Mesendoderm (in vitro differentiated cells): ENCODE measurements around the gene CRELD2.

Experiments
- DNase-seq: peaks from one replicate; pipeline ENCODE4 v3.0.0; 2013
- H2AK5ac ChIP-seq: 2 replicates; pipeline ENCODE4 v1.6.1; 2013; ENCODE audit warnings: low read length, inconsistent platforms
- H2BK120ac ChIP-seq: 2 replicates; pipeline ENCODE4 v1.6.1; 2013; ENCODE audit warnings: low read depth, mild to moderate bottlenecking, low read length, moderate library complexity, mixed read lengths
- H2BK15ac ChIP-seq: replicated peaks from 2 replicates; pipeline ENCODE4 v1.6.1; 2013; ENCODE audit warnings: low read depth, mild to moderate bottlenecking, moderate library complexity
- H2BK5ac ChIP-seq: 2 replicates; pipeline ENCODE4 v1.6.1; 2013; ENCODE audit warnings: low read length, inconsistent platforms
- H3K18ac ChIP-seq: 2 replicates; pipeline ENCODE4 v1.6.1; 2013; ENCODE audit warnings: mild to moderate bottlenecking, low read length, mixed read lengths
- H3K23ac ChIP-seq: one replicate; pipeline ENCODE4 v1.6.1; 2013; ENCODE audit warnings: low read length
- H3K27ac ChIP-seq: 2 replicates; pipeline ENCODE4 v1.5.1; 2013; ENCODE audit warnings: low read depth, mild to moderate bottlenecking, inconsistent platforms, low read length, moderate library complexity
- H3K27me3 ChIP-seq: 2 replicates; pipeline ENCODE4 v1.6.1; 2013; ENCODE audit warnings: low read length, control low read depth, mild to moderate bottlenecking, inconsistent platforms; ENCODE audit not compliant: insufficient read depth, poor library complexity
- H3K36me3 ChIP-seq: 2 replicates; pipeline ENCODE4 v1.6.1; 2013; ENCODE audit warnings: low read length, inconsistent platforms; ENCODE audit not compliant: control insufficient read depth, insufficient read depth
- H3K4ac ChIP-seq: one replicate; pipeline ENCODE4 v1.6.1; 2013; ENCODE audit warnings: low read depth, mild to moderate bottlenecking, low read length, moderate library complexity
- H3K4me1 ChIP-seq: 2 replicates; pipeline ENCODE4 v1.6.1; 2013; ENCODE audit warnings: low read depth, low read length, inconsistent platforms; ENCODE audit not compliant: control insufficient read depth
- H3K4me2 ChIP-seq: 2 replicates; pipeline ENCODE4 v1.6.1; 2013; ENCODE audit warnings: low read length
- H3K4me3 ChIP-seq: 2 replicates; pipeline ENCODE4 v1.5.1; 2013; ENCODE audit warnings: mild to moderate bottlenecking, low read length
- H3K56ac ChIP-seq: one replicate; pipeline ENCODE4 v1.6.1; 2013; ENCODE audit warnings: low read length
- H3K79me1 ChIP-seq: 2 replicates; pipeline ENCODE4 v1.6.1; 2013; ENCODE audit warnings: low read length, inconsistent platforms
- H3K79me2 ChIP-seq: 2 replicates; pipeline ENCODE4 v1.6.1; 2013; ENCODE audit warnings: mild to moderate bottlenecking, low read length; ENCODE audit not compliant: control insufficient read depth, insufficient read depth
- H3K9ac ChIP-seq: 2 replicates; pipeline ENCODE4 v1.6.1; 2013; ENCODE audit warnings: low read length, inconsistent platforms
- H4K5ac ChIP-seq: one replicate; pipeline ENCODE4 v1.6.1; 2013; ENCODE audit warnings: low read length
- H4K8ac ChIP-seq: one replicate; pipeline ENCODE4 v1.6.1; 2013; ENCODE audit warnings: low read depth, mild to moderate bottlenecking, control low read depth, low read length, moderate library complexity
- WGBS: extraction: QIAGEN DNeasy Blood & Tissue Kit; methylation state at CpG from one replicate; pipeline ENCODE4 v1.1.7; 2013; ENCODE audit warnings: low lambda C conversion rate, missing lambda C conversion rate; ENCODE audit not compliant: insufficient coverage; ENCODE audit errors: extremely low coverage; 5-methylcytosine and 5-hydroxymethylcytosine counted together

CRELD2 gene

DNA sequence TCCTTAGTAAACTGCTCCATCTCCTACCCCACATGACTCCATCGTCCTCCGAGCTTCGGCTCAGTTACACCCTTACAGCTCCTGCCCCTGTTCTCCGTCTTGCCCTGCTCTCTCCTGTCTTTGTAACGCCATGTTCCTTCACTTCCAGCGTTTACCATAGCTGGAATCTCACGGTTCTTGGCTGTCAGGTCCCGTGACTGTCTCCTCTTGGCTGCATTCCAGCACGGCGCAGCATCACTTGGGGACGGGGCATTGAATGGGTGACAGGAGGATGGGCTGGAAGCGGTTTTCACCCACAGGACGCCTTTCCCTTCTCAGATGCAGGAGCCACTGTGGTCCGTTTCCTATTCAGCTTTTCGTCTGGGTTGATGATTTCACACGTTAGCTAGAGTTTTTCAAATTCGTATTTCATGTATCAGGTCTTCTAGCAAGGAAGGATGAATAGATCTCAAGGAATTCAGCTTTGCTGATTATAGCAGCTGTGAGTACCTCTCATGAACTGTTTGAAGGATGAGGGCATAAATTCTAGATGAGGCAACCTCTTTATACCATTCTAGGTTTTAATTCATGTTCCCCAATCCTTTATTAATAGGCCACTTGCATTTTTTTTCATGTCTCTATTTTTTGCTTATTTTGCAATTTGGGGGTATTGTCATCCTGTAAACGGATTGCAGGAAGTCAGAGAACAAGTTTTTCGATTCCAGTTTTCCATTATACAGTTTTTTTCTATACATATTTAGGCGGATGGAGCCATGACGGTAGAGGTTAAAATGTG, 35.7 kb upstream of the CRELD2 start:
- no peak overlapping the region for H3K4me3 ChIP-seq
- H3K4me2 ChIP-seq = no peak overlapping the region
- H3K4ac ChIP-seq = no peak overlapping the region
- WGBS = no CpG with 5 or more reads among the region's 21 CpGs
- no peak overlapping the region for H3K56ac ChIP-seq
- no peak overlapping the region for H3K27ac ChIP-seq
- no peak overlapping the region for H2AK5ac ChIP-seq
- no peak overlapping the region for H4K5ac ChIP-seq
- H2BK5ac ChIP-seq = no peak overlapping the region
- no peak for DNase-seq
- H2BK15ac ChIP-seq = no peak overlapping the region
- H3K9ac ChIP-seq = no peak overlapping the region
- H3K79me1 ChIP-seq = peaks cover 16% of the 10 kb centered on the region
- peak overlapping the region; percentile 80 for H3K23ac ChIP-seq
- H3K27me3 ChIP-seq = no peaks in the 10 kb centered on the region
- H3K18ac ChIP-seq = no peak overlapping the region
- no peak overlapping the region for H2BK120ac ChIP-seq
- peaks cover 8% of the 10 kb centered on the region for H3K36me3 ChIP-seq
- H3K79me2 ChIP-seq = peaks cover 6% of the 10 kb centered on the region
- H3K4me1 ChIP-seq = no peaks in the 10 kb centered on the region
- H4K8ac ChIP-seq = no peak overlapping the region

DNA sequence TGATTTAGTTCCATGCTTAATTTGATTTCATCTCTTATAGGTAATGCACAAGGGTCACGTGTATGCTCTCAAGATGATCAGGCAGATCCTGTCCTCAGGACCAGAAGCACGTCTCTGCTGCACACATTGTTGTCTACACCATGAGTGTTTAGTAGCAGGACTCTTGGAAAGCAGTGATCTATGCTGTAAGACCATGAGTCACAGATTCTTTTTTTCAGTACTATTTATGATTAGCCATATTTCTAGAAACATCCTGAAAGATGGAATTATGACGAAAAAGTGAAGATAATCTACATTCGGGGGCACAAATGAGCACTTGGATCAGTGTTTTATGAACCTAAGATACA, 35.2 kb upstream of the CRELD2 start:
- H3K36me3 ChIP-seq = peaks cover 8% of the 10 kb centered on the region

DNA sequence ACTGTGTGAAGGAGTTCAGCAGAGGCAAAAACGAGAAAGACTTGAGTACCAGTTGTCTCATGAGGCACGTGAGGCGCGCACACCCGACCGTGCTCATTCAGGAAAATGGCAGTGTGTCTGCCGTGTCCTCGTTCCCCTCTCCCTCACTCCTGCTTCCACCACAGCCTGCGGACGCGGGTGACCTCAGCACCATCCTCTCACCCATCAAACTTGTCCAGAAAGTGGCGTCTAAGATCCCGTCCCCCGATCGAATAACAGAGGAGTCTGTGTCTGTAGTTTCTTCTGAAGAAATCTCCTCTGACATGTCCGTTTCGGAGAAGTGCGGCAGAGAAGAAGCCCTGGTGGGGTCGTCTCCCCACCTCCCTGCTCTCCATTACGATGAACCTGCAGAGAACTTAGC, 34.4 kb upstream of the CRELD2 start:
- Histone ChIP-seq H3K56ac (no peak overlapping the region), H3K79me2 (peaks cover 6% of the 10 kb centered on the region), H2AK5ac (no peak overlapping the region), H3K18ac (no peak overlapping the region), H3K27ac (no peak overlapping the region), H3K4me2 (no peak overlapping the region), H4K8ac (no peak overlapping the region), H3K23ac (no peak overlapping the region), H3K4me1 (no peaks in the 10 kb centered on the region), H3K79me1 (peaks cover 17% of the 10 kb centered on the region), H3K36me3 (peaks cover 8% of the 10 kb centered on the region), H4K5ac (no peak overlapping the region), H2BK120ac (no peak overlapping the region), H3K27me3 (no peaks in the 10 kb centered on the region), H3K4ac (no peak overlapping the region), H3K4me3 (no peak overlapping the region), H2BK5ac (no peak overlapping the region), H3K9ac (no peak overlapping the region), H2BK15ac (no peak overlapping the region)
- no CpG with 5 or more reads among the region's 20 CpGs for WGBS
- DNase-seq = no peak

More for the DNA sequence above, 35.2 kb upstream of the CRELD2 start:
- Histone ChIP-seq H3K23ac (no peak overlapping the region), H2BK120ac (no peak overlapping the region), H3K18ac (no peak overlapping the region), H3K79me1 (peaks cover 16% of the 10 kb centered on the region), H3K56ac (no peak overlapping the region), H3K4ac (no peak overlapping the region), H3K27me3 (no peaks in the 10 kb centered on the region), H3K9ac (no peak overlapping the region), H2AK5ac (no peak overlapping the region), H4K8ac (no peak overlapping the region), H4K5ac (no peak overlapping the region), H3K27ac (no peak overlapping the region), H3K4me3 (no peak overlapping the region), H3K4me1 (no peaks in the 10 kb centered on the region), H2BK5ac (no peak overlapping the region), H3K79me2 (peaks cover 6% of the 10 kb centered on the region), H2BK15ac (no peak overlapping the region), H3K4me2 (no peak overlapping the region)
- no peak for DNase-seq
- no CpG with 5 or more reads among the region's 4 CpGs for WGBS

DNA sequence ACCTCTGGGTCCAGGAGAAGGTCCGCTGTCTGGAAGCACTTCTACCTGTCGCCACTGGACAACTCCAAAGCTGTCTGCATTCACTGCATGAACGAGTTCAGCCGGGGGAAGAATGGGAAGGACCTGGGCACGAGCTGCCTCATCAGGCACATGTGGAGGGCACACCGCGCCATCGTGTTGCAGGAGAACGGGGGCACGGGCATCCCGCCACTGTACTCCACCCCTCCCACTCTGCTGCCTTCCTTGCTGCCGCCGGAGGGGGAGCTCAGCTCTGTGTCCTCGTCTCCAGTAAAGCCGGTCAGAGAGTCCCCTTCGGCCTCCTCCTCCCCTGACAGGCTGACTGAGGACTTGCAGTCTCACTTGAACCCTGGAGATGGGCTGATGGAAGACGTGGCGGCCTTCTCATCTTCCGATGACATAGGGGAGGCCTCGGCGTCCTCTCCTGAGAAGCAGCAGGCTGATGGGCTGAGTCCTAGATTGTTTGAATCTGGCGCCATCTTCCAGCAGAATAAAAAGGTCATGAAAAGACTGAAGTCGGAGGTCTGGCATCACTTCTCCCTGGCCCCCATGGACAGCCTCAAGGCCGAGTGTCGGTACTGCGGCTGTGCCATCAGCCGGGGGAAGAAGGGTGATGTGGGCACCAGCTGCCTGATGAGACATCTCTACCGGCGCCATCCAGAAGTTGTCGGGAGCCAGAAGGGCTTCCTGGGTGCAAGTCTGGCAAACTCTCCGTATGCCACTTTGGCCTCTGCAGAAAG, 33.8 kb upstream of the CRELD2 start:
- H3K27me3 ChIP-seq = no peaks in the 10 kb centered on the region
- no peak overlapping the region for H4K5ac ChIP-seq
- peaks cover 5% of the 10 kb centered on the region for H3K79me2 ChIP-seq
- no peak overlapping the region for H3K4ac ChIP-seq
- no peak overlapping the region for H2AK5ac ChIP-seq
- no peak overlapping the region for H3K23ac ChIP-seq
- DNase-seq = no peak
- no peak overlapping the region for H3K18ac ChIP-seq
- no peak overlapping the region for H3K4me3 ChIP-seq
- no peak overlapping the region for H4K8ac ChIP-seq
- H2BK15ac ChIP-seq = no peak overlapping the region
- peaks cover 8% of the 10 kb centered on the region for H3K36me3 ChIP-seq
- no peak overlapping the region for H3K27ac ChIP-seq
- H3K56ac ChIP-seq = no peak overlapping the region
- H3K9ac ChIP-seq = no peak overlapping the region
- H2BK120ac ChIP-seq = no peak overlapping the region
- H2BK5ac ChIP-seq = no peak overlapping the region
- H3K4me2 ChIP-seq = no peak overlapping the region
- H3K4me1 ChIP-seq = no peaks in the 10 kb centered on the region
- peaks cover 19% of the 10 kb centered on the region for H3K79me1 ChIP-seq
- no CpG with 5 or more reads among the region's 31 CpGs for WGBS

DNA sequence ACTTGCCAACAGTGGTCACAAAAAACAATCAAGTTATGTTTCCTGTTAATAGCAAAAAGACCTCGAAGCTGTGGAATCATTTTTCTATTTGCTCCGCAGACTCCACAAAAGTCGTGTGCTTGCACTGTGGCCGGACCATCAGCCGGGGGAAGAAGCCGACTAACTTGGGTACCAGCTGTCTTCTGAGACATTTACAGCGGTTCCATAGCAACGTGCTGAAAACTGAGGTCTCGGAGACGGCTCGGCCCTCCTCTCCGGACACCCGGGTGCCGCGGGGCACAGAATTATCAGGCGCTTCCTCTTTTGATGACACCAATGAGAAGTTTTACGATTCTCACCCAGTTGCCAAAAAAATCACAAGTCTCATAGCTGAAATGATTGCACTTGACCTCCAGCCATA, 33.2 kb upstream of the CRELD2 start:
- H3K27ac ChIP-seq = no peak overlapping the region
- no peak overlapping the region for H4K8ac ChIP-seq
- no peak overlapping the region for H3K9ac ChIP-seq
- no peak overlapping the region for H2BK5ac ChIP-seq
- H3K4ac ChIP-seq = no peak overlapping the region
- DNase-seq = no peak
- no peak overlapping the region for H2BK120ac ChIP-seq
- no peak overlapping the region for H3K18ac ChIP-seq
- peaks cover 8% of the 10 kb centered on the region for H3K36me3 ChIP-seq
- peaks cover 5% of the 10 kb centered on the region for H3K79me2 ChIP-seq
- no peak overlapping the region for H3K23ac ChIP-seq
- no peak overlapping the region for H3K56ac ChIP-seq
- H3K4me2 ChIP-seq = no peak overlapping the region
- H3K27me3 ChIP-seq = no peaks in the 10 kb centered on the region
- H3K4me1 ChIP-seq = no peaks in the 10 kb centered on the region
- no peak overlapping the region for H2AK5ac ChIP-seq
- peaks cover 19% of the 10 kb centered on the region for H3K79me1 ChIP-seq
- H4K5ac ChIP-seq = no peak overlapping the region
- no peak overlapping the region for H2BK15ac ChIP-seq
- no CpG with 5 or more reads among the region's 17 CpGs for WGBS
- no peak overlapping the region for H3K4me3 ChIP-seq
